EL (cell line): ENCODE results near the gene HAUS2.

Source experiments
- DNase-seq: peaks from one replicate; pipeline ENCODE4 v3.0.0-alpha.2; 2016

The HAUS2 gene

GRCh38 chr15:42611532-42611931, 62.9 kb downstream of the HAUS2 start:
- no peak for DNase-seq

GRCh38 chr15:42612367-42612912, 63.8 kb downstream of the HAUS2 start:
- DNase-seq, result no peak

- no peak for DNase-seq
Measured at GRCh38 chr15:42616107-42616506, 67.5 kb downstream of the HAUS2 start.
